HG02885 (cell line): ENCODE results near the gene EPB41L4A.
"Not testable (repeated sequence)": the region's sequence is repeated elsewhere in the genome, so short reads cannot be mapped to it uniquely, and the experiment has no call there.

Source experiments
- ATAC-seq: cut with Tn5 transposase; IDR thresholded peaks from one replicate; pipeline ENCODE4 v1.9.1; 2021; ENCODE audit warnings: mild to moderate bottlenecking; ENCODE audit not compliant: unreplicated experiment, poor library complexity

The EPB41L4A gene

DNA sequence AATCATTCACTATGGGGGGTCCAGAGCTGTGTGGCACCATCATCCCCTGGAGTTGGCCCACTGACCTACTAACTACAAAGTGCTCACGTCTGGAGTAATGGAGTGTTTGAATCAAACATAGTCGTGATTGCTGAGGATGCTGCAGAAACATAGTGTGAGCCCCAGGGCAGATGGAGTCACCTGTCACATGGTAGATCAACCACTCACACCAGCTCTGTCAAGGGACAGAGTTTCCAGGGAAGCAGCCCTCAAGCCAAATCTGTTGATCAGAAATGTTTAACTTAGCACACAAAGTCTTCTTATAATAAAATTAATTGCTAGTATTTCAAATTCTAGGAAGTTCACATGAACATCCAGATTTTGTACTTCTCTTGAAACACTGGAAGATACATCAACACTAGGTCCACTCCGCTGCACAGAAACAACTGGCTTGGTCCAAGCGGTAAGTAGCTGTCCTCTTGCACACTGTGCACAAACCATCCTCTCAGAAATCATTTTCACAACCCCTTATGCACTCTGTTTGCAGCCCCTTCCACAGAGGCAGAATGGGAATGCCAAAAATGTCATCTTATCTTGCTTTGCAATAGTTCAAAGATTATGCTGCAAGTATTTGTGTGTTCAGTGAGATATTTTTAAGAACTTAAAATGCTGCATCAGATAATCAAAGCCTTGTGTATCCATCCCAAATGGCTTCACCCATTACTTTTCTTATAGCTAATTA is 191.0 kb downstream of the EPB41L4A start:
- ATAC-seq = no peak

DNA sequence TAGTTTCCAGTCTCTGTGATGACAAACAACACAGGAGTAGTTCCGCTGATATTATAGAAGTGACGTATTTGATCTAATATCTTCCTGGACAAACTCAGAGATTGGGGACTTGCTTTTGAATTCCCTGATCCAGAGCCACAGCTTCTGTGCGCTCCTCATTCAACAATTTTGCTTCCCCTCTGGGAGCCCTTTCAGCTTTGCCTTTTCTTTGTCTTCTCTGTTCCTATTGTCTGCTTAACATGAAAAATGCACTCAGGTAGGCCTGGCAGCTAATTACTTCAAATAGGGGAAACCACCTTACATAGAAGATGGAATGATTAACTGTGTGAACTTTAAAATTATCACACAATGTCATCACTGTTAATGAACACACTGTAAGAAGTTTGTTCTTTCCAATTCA is 192.9 kb downstream of the EPB41L4A start:
- ATAC-seq = no peak

DNA sequence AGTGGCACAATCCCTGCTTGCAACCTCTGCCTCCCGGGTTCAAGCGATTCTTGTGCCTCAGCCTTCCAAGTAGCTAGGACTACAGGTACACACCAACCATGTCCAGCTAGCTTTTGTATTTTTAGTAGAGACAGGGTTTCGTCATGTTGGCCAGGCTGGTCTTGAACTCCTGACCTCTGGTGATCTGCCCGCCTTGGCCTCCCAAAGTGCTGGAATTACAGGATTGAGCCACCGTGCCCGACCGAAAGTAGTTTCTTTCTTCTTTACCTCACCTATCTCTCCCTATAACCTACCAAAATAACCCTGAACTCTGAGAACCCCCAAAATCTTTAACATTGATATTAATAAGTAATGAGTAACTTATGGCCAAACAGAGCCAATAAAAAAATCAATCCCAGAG is 196.1 kb downstream of the EPB41L4A start:
- ATAC-seq = not testable (repeated sequence)

DNA sequence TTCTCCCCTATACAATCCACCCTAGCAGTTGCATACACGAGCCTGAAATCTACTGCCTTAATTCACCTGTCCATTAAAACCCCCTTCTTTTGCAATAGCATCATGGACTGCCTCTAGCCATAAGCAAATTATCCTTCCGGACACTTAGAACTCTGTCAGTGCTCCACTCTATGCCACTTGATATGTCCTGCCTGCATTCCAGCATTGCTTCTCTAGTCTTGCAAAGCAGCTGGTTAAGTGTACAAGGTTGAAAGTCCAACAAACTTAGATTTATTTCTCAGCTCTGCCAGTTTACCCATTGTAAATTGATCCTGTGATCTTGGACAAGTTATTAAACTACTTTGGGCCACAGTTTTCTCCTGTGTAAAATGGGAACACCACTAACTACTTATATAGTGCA is 197.9 kb downstream of the EPB41L4A start:
- ATAC-seq = no peak

DNA sequence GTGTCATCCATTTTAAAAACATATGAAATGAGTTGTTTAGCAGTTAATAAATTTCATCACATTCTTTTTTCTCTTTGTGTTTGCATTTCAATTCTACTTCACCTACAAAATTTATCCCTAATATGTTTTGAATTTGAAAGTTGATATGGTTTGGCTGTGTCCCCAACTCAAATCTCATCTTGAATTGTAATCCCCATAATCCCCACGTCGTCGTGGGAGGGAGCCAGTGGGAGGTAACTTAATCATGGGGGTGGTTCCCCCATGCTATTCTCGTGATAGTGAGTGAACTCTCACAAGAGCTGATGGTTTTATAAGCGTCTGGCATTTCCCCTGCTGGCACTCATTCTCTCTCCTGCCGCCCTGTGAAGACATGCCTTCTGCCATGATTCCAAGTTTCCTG is 200.1 kb downstream of the EPB41L4A start:
- no peak for ATAC-seq

DNA sequence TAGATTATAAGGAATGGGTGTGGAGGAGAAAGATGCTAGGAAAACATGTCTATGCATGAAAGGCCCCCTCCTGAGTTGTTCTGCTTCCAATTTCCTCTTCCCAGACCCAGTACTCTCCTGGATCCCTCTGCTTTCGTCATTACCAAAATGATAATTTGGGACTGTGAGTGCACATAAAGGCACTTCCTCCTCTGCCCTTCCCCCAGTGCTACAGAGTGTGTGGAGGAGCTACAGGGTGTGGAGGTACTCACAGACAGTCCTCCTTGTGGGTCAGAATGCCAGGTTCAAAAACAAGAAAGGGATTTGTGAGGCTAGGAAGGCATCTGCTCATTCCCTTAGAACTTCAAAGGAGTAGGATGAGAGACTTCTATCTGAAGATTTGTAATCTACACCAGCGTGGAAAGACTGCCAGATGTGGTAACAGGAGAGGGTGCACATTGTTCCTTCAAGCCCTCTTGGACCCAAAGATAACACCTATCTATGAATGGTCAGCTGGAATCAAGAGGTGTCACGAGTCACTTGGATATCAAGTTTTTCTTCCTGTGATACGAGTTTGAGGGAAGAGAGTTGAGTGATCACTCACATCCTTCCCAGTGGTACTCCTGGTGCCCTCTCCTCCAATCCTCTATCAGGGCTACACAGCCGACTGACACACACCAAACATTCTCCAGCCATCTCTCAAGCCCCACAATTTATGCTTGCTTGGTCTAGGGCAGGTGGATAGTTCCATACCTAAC is 201.1 kb downstream of the EPB41L4A start:
- no peak for ATAC-seq

DNA sequence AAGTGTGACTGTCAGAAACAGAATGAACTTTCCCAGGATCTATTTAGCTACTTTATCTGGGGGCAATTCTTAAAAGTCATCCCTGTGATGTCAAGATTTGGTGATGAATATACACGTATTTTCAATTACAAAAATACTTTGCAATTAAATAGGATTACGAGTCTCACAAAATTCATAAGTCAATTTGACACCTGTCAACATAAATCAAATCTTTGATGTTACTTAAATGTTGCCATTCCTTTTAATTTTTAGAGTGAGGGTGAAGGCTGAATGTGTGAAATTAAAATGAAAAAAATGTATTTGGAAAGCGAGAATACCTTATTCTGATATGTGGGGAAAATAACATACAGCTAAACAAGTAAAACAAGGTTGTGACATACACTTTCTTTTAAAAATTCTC is 202.9 kb downstream of the EPB41L4A start:
- no peak for ATAC-seq

DNA sequence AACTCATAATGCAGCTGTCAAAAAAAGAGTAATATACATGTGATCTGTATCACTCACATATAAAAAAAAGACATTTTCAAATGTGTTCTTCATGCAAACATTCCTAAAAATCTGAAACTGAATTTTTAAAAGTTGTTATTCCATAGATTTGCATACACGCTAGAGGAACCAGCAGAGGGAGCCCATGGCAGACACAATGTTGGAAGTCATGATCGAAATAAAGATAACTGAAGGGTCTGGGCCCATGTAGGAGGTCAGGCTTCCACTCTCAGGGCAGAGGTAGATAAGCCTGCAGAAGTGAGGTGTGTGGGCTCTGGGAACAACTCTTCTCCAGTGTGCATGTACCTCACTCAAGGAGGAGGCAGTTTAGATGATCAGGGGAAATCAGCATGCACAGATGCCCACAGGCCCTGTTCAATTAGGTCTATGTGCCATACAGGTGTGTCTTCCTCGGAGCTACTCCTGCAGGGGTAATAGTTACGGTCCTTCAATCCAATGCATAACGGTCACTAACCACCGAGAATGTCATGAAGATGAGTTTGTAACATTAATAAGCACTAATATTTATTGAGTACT is 208.6 kb downstream of the EPB41L4A start:
- ATAC-seq = no peak

DNA sequence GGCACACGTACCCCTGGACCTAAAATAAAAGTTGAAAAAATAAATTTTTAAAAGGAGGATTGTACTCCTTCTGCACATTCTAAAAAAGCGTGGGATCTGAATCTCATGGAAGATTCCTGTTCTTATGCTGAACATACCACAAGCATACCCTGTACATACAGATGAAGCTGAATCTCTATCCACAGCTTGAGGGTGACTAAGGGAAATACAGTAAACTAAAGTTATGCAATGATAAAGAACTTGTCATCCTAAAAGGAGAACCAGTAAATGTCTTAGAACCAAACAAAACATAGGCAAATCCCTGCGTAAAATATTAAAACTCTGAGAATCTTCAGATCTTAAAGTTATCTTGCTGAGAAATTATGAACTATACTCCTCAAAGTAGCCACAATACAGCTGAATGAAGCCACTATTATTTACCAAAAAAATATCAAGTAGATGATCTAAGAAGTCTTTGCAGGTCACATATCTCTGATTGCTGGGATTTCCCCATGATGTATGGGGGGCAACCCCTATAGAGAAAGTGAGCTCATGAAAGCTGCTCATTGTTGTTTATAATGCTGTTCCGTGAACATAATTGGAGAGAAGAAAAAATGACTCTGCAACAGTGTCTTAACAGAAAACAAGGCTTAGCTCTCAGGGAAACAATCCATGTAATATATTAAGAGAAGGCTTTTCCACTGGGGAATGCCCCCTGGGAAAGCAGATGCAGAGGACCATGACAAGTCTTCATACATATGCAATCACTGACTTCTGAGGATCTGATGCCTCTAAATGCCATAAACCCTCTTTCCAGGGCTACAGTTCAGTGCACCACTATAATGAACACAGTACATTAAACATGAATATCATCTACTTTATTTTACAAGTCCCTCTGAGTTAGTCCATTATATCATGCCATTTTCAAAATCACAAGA is 210.1 kb downstream of the EPB41L4A start:
- no peak for ATAC-seq

DNA sequence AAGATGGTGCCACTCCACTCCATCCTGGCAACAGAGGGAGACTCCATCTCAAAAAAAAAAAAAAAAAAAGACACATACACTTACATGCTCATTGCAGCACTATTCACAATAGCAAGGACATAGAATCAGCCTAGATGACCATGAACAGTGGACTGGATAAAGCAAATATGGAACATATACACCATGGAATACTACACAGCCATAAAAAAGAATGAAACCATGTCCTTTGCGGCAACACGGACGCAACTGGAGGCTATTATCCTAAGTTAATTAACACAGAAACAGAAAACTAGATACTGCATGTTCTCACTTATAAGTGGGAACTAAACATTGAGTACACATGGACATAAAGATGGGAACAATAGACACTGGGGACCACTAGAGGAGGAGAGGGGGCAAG is 210.9 kb downstream of the EPB41L4A start:
- not testable (repeated sequence) for ATAC-seq

DNA sequence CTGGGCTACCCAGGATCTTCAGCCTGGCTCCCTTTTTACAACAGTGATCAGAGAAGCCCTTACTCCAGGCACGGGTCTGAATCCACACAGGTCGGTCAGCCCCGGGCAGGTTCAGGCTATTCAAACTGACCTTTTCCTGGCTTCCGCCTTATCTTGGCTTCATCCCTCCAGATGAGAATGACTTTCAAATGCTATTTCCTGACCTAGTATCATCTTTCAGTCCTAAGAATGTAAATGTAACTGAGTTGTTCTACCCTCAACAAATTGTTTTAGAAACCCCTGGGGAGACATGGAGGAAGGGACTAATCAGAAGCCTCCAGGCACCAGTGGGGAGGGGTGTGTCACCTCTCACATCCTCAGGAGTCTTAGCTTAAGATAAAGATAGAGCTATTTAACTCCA is 213.2 kb downstream of the EPB41L4A start:
- no peak for ATAC-seq

DNA sequence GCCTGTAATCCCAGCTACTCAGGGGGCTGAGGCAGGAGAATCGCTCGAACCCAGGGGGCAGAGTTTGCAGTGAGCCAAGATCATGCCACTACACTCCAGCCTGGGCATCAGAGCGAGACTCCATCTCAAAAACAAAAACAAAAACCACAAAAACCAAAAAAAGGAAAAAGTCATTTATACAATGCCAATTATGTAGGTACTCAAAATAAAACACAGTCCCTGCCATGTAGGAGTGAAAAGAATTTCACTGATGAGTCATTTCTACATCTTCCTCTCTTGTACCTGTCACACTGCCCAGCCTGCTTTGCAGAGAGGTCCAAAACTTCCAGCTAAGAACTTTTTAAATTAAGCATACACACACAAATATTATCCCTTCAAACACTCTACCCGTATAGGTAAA is 215.8 kb downstream of the EPB41L4A start:
- no peak for ATAC-seq

DNA sequence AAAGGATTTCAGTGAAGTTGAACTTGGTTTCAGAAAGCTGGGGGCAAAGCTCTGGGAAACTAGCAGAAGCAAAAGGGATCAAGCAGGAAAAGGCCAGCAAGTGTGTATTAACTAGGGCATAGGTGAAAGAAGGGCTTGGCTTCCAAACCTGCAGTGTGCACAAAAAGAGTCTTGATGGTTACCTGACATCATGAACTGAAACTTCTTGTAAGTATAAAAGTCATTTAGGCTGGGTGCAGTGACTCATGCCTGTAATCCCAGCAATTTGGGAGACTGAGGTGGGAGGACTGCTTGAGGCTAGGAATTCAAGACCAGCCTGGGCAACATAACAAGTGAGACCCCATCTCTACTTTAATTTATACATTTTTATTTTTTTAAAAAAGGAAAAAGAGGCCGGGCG is 216.4 kb downstream of the EPB41L4A start:
- ATAC-seq = no peak

DNA sequence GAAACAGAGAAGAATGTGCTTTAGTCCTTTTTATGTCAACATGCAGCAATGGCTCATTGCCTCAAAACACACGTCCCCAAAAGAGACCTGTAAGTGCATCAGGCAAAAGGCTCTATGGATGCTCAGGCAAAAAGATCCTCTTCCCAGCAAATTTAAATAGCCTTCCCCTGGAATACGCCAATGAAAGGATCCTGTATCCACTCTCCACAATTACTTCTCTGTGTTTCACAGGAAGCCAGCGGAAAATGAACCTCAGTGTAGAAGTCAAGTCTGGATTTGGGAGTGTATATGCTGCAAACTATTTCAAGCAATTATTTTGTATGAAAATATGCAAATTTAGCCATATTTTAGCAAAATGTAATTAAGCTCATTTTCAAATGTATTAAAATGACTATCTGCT is 217.9 kb downstream of the EPB41L4A start:
- ATAC-seq = no peak

DNA sequence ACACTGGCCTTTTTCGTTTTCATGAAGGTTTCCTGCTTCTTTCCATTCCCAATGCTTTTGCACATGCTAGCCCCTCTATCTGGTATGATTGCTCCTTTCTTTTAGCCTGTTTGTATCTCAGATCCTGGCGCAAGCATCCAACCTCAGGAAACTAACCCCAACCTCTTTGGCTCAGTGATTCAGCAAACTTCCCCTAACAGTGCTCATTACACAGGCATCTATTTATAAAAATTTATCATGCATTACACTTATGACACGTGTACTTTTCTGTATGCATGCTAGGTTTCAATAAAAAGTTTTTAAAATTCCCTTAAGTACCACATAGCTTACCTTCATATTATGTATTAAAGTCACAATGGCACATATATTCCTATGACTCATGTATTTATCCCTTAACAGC is 218.9 kb downstream of the EPB41L4A start:
- no peak for ATAC-seq

DNA sequence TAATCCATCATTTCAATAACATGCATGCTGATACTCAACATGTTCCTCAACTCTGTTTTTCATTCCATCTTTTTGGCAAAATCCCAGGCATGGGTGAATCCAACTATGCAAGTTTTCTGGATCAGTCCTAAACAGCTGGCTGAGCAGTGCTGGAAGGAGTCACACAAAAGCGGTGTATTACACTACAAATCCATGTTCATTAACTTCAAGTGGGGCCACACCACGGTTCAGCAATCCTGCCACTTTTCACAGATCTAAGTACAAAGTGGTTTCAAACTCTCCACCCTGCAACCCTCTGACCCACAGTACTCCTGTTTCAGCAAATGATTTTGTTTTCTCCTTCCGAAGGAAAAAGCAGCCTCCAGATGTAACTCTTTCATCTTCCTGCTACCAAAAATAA is 222.5 kb downstream of the EPB41L4A start:
- no peak for ATAC-seq

DNA sequence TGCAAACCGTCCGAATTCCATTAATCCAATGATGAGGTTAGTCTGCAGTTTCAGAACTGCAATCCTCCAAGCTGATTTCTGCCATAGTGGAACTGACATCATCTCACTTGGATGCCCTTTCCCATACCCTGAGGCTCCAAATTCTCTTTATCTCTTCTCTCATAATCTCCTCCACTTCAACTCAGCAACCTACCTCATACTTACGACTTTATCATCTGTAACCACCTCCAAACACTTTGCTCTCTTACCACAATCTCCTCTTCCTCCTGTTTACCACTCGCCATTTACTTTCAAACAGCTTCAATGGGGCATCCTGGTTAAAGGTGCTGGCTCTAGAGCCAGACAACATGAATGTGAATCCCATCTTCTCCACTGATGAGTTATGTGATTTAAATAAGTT is 223.2 kb downstream of the EPB41L4A start:
- no peak for ATAC-seq

DNA sequence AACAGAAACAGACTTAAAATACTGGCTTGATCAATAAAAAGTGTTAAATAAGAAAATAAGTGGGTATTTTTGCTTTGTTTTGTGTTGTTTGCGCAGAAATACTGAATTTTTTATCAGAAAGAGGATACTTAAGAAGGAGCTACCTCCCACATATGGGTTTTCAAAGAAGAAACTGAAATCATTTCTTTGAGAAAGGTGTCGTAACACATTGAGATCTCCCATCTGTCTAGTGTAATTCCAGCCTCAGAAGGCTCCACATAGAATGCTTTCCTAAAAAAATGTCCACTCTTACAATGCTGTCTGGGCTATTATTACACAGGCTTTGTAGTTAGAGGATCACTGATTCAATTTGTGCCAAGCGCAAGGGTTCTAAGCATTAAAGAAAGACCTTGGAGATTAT is 226.2 kb downstream of the EPB41L4A start:
- no peak for ATAC-seq

DNA sequence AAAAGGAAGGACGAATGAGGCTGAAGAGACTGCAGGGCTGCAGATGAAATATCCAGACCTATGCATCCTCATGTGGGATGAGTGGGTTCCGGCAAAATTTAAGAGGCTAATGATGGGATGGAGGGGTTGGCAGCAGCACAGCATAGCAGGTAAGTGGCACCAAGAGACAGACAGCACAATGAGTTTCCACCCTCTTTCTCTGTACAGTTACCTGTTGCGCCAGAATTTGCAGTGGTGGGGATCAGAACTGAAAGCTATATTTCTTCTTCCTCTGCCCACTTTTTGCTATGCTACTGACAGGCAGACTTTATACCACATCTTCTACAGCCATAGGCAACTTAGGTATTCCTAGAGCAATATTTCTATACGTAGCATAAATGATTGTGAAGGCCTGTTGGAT is 227.0 kb downstream of the EPB41L4A start:
- no peak for ATAC-seq

DNA sequence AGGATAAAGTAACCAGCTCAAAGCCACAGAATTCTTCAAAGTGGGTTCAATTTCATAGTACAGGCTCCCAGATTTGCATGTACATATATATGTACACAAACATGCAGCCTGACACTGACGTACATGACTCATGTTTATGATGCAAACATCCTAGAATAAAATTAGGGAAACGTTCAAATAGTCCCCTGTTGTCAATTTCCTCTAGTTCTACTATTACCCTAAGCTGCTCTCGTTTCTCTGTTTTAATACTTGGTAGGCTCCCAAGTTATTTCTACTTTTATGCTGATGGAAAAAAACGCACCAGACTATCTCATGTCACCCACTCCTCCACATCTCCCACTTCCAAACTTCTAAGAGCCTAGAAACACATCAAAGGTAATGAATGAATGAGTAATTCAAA is 229.7 kb downstream of the EPB41L4A start:
- no peak for ATAC-seq
